ENCODE results near the gene COX5A.
"Not testable (repeated sequence)": the region's sequence is repeated elsewhere in the genome, so short reads cannot be mapped to it uniquely, and the experiment has no call there.

The COX5A gene

GRCh38 chr15:74937272-74937589 lies 642 bp downstream of the COX5A start:
- Histone ChIP-seq H3K4me1 (ENCODE audit: control insufficient read depth in 1 of 2, insufficient read depth in 1 of 2, low read depth in 1 of 2, low read length in 1 of 2) (peaks cover 12 to 14% of the 10 kb centered on the region in 2 experiments), H3K27me3 (no peaks in the 10 kb centered on the region), H3K9me3 (no peaks in the 10 kb centered on the region), H3K27ac (peak overlapping the region; percentile 95), H3K4me3 (ENCODE audit: low read depth in 1 of 2, low read length in 1 of 2) (peak overlapping the region; percentile 82 to 99), H3K36me3 (no peaks in the 10 kb centered on the region)
- no peak for TF ChIP-seq CTCF (IDR thresholded peaks at IDR 0.05)

GRCh38 chr15:74935193-74935592 lies 2.7 kb downstream of the COX5A start:
- H3K9me3 ChIP-seq; H3K27me3 ChIP-seq; H3K27ac ChIP-seq; H3K4me3 ChIP-seq (ENCODE audit: low read depth in 1 of 2, low read length in 1 of 2); H3K36me3 ChIP-seq: not testable (repeated sequence)
- H3K4me1 ChIP-seq (ENCODE audit: control insufficient read depth in 1 of 2, insufficient read depth in 1 of 2, low read depth in 1 of 2, low read length in 1 of 2) = peaks cover 12 to 14% of the 10 kb centered on the region in 2 experiments

- Histone ChIP-seq H3K4me3 (ENCODE audit: low read depth in 1 of 2, low read length in 1 of 2) (no peak overlapping the region), H3K9me3 (no peaks in the 10 kb centered on the region), H3K27me3 (no peaks in the 10 kb centered on the region), H3K36me3 (peaks cover 19% of the 10 kb centered on the region), H3K27ac (no peak overlapping the region), H3K4me1 (ENCODE audit: control insufficient read depth in 1 of 2, insufficient read depth in 1 of 2, low read depth in 1 of 2, low read length in 1 of 2) (peaks cover 12 to 14% of the 10 kb centered on the region in 2 experiments)
- TF ChIP-seq CTCF (IDR thresholded peaks at IDR 0.05) = no peak
Measured at GRCh38 chr15:74933573-74933972, 4.3 kb downstream of the COX5A start.

- Histone ChIP-seq H3K9me3 (no peaks in the 10 kb centered on the region), H3K27me3 (no peaks in the 10 kb centered on the region), H3K4me3 (ENCODE audit: low read depth in 1 of 2, low read length in 1 of 2) (no peak overlapping the region), H3K27ac (no peak overlapping the region), H3K36me3 (peaks cover 59% of the 10 kb centered on the region), H3K4me1 (ENCODE audit: control insufficient read depth in 1 of 2, insufficient read depth in 1 of 2, low read depth in 1 of 2, low read length in 1 of 2) (no peaks in the 10 kb centered on the region)
- TF ChIP-seq CTCF (IDR thresholded peaks at IDR 0.05) = no peak
Measured at GRCh38 chr15:74928771-74929198, 9.1 kb downstream of the COX5A start.

GRCh38 chr15:74924525-74924924 lies 13.3 kb downstream of the COX5A start:
- Histone ChIP-seq H3K4me1 (ENCODE audit: control insufficient read depth in 1 of 2, insufficient read depth in 1 of 2, low read depth in 1 of 2, low read length in 1 of 2) (no peaks in the 10 kb centered on the region), H3K27ac (no peak overlapping the region), H3K27me3 (no peaks in the 10 kb centered on the region), H3K9me3 (no peaks in the 10 kb centered on the region), H3K4me3 (ENCODE audit: low read depth in 1 of 2, low read length in 1 of 2) (no peak overlapping the region), H3K36me3 (peaks cover 89% of the 10 kb centered on the region)
- no peak for TF ChIP-seq CTCF (IDR thresholded peaks at IDR 0.05)

GRCh38 chr15:74920456-74920855 lies 17.4 kb downstream of the COX5A start:
- Histone ChIP-seq H3K9me3 (no peaks in the 10 kb centered on the region), H3K4me1 (ENCODE audit: control insufficient read depth in 1 of 2, insufficient read depth in 1 of 2, low read depth in 1 of 2, low read length in 1 of 2) (no peaks in the 10 kb centered on the region), H3K27me3 (no peaks in the 10 kb centered on the region), H3K36me3 (peaks cover 92% of the 10 kb centered on the region), H3K4me3 (ENCODE audit: low read depth in 1 of 2, low read length in 1 of 2) (no peak overlapping the region), H3K27ac (no peak overlapping the region)
- TF ChIP-seq CTCF (IDR thresholded peaks at IDR 0.05) = no peak

Data from neutrophil (primary cell).